Activated CD8-positive, alpha-beta memory T cell treated with anti-CD3 and anti-CD28 coated beads, Interleukin-2, amount 50 U/mL, for 1 hour (primary cell): Measurements from ENCODE around the gene ARL2BP.

Source experiments
- DNase-seq: peaks from one replicate; pipeline ENCODE4 v3.0.0-alpha.2; 2020; ENCODE audit errors: extremely low read depth

Gene ARL2BP

DNA sequence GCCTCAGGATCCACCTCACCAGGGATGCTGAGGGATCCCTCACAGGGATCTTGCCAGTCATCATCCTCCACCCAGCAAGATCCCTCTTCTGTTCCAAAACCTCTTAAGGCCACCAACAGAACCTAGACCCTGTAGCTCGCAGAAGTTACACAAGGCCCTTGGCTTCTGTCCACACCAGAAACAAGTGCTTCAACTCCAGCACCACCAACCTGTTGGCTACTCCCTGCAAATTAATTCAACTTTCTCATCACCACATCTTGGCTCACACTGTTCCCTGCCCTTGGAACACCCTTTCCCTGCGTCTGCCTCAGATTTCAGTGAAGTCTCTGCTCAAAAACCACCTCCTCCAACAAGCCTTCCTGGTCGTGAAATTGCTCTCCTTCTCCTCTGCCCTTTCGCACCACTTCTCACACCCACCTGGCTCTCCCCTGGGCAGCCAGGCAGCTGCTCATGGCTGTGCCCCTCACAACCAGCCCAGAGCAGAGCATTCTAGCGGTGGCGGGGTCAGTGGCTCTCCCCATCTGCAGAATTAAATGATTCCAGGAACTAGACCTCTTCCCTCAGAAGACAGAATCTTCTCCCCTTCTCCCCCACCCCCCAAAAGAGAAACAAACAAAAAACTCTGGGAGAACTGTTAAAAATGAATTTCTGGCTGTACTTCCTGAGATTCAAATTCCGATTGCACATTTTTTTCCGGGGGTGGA lies 37.6 kb downstream of the ARL2BP start:
- DNase-seq = no peak

- no peak for DNase-seq
Measured at GRCh38 chr16:57283214-57283958, 38.3 kb downstream of the ARL2BP start.

- DNase-seq = no peak
Measured at GRCh38 chr16:57283959-57284208, 38.8 kb downstream of the ARL2BP start.

- DNase-seq = no peak
Measured at GRCh38 chr16:57284209-57284951, 39.3 kb downstream of the ARL2BP start, which contains the start of gene PLLP. TSS of gene PLLP (minus strand) at chr16:57284672. CDS start at chr16:57284540, 132 bp downstream.

GRCh38 chr16:57284952-57285363 lies 39.9 kb downstream of the ARL2BP start:
- no peak for DNase-seq

GRCh38 chr16:57285379-57285778 lies 40.3 kb downstream of the ARL2BP start:
- no peak for DNase-seq

- DNase-seq = no peak
Measured at GRCh38 chr16:57289391-57290257, 44.6 kb downstream of the ARL2BP start.

GRCh38 chr16:57297856-57298255 lies 52.8 kb downstream of the ARL2BP start:
- no peak for DNase-seq

DNA sequence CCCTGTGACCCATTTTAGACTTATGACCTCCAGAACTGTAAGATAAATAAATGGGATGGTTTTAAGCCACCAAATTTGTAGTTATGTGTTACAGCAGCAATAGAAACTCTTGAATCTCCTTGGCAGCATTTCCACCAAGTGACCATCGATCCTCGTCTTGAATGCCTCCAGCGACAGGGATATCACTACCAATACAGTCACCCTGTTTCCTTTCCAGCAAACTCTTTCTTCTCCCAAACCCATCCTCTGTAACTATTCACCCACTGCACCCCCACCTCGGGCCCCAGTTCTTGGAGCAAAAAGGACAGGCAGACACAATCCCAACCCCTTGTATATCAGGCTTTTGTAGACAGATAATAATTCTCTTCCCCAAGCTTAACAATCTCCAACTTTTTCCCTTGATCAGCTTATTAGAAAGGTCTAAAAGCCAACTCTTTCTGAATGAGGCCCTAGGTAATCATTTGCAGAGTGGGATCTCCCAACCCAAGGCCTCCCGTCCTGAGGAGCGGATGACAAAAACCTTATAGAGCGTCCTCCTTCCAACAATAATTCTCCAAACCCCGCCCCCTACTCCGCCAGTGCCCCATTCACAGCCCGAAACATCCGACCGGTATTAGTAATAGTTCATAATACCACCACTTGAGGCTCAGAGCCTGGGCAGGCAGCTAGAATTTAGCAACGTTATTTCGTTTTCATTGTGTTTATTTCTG lies 54.1 kb downstream of the ARL2BP start:
- no peak for DNase-seq

GRCh38 chr16:57299719-57300386 lies 54.8 kb downstream of the ARL2BP start:
- peak; percentile 50 for DNase-seq

DNA sequence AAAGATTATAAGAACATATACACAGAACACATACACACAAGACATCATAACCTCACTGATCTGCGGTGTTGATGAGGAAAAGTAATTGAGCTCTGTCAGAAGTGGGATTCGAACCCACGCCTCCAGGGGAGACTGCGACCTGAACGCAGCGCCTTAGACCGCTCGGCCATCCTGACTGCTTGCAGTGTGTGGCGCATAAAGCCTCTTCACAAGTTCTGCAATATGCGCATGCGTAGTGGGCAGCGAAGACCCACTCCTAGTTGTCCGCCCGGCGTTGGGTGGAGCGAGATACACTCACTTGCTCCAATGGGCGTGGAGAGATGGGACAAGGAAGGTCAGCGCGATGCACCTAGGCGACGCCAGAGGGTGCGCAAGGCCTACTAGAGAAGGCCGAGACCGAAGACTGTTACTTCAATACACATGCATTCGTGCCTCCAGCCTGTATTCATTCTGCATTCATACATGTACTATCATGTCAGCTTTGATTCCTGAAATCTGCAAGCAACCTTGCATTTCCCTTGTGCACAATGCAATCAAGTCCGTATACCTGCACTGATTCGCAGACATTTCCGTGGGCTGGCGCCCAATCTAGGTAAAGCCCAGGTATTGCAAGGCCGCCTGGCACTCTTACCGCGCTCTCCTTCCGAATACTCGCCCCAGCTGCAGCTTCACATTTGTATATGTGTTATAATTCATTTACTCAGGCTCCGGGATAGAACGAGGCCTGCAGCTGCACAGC lies 55.5 kb downstream of the ARL2BP start:
- peak; percentile 100 for DNase-seq

DNA sequence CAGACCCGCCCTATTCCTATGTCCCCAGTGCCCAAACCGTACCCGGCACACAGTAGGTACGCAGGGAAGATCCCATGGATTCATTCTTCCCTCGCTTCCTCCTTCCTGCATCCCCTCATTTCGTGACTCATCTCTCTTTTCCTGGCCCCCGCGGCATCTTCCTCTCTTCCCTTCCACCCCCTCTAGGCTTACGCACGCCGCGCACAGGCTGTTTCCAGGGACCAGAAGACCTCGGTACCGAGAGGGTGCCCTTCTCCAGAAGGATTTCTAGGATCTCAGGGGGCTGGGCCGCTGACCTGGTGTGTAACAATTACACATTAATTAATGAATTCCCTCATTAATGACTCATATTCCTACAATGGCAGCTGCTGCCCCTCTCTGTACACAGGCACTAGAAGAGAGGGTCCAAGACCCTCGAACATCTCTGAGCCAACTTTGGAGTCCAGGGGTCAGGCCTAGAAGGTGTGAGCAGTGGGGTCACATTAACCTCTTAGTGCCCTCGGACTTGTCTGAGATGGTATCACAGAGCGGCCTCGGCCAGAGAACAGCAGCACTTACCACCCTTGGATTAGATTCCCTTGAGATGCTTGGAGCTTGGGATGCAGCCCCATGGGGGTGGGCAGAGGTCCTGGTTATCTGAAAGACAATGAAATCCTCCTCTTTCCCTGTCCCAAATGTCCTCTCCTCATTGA lies 56.2 kb downstream of the ARL2BP start:
- no peak for DNase-seq
